C4-2B (cell line): ENCODE results near the gene RRN3.
A peak's percentile ranks its signal among the peaks of the same experiment; 100 is the strongest.

Experiments
- H3K27ac ChIP-seq: fragments of 450-650 bp; 2 replicates; pipeline ENCODE4 v1.5.1; 2017
- CTCF ChIP-seq: fragments of 450-650 bp; conservative IDR thresholded peaks from 2 replicates; pipeline ENCODE4 v1.5.1; 2017; ENCODE audit warnings: mild to moderate bottlenecking
- ZFX ChIP-seq: fragments of 450-650 bp; IDR thresholded peaks from 2 replicates; pipeline ENCODE4 v1.6.1; 2017

RRN3 gene

GRCh38 chr16:15038689-15039088, 55.4 kb downstream of the RRN3 start:
- TF ChIP-seq ZFX (no peak), CTCF (no peak)
- H3K27ac ChIP-seq = no peak overlapping the region

- TF ChIP-seq ZFX (no peak), CTCF (no peak)
Observed at GRCh38 chr16:15037745-15038144, 56.3 kb downstream of the RRN3 start.

GRCh38 chr16:15037003-15037402, 57.1 kb downstream of the RRN3 start:
- TF ChIP-seq CTCF (no peak), ZFX (no peak)

More at GRCh38 chr16:15037745-15038144, 56.3 kb downstream of the RRN3 start:
- no peak overlapping the region for H3K27ac ChIP-seq

GRCh38 chr16:15035163-15035729, 58.8 kb downstream of the RRN3 start:
- H3K27ac ChIP-seq = no peak overlapping the region
- TF ChIP-seq CTCF (no peak), ZFX (no peak)

More at GRCh38 chr16:15037003-15037402, 57.1 kb downstream of the RRN3 start:
- peak overlapping the region; percentile 3; the same call in 1 of the 2 replicates for H3K27ac ChIP-seq

GRCh38 chr16:15034266-15035162, 59.6 kb downstream of the RRN3 start:
- no peak overlapping the region for H3K27ac ChIP-seq
- TF ChIP-seq CTCF (no peak), ZFX (no peak)

- no peak overlapping the region for H3K27ac ChIP-seq
- TF ChIP-seq CTCF = no peak
- TF ChIP-seq ZFX = no peak
Observed at GRCh38 chr16:15033309-15033707, 60.8 kb downstream of the RRN3 start.
